Effector CD4-positive, alpha-beta T cell (primary cell): ENCODE measurements around the gene ZNF107.
A peak's percentile ranks its signal among the peaks of the same experiment; 100 is the strongest.

Experiments used
- DNase-seq: peaks from one replicate; pipeline ENCODE4 v3.0.0-alpha.2; 2020
- total RNA-seq: gene quantifications from one replicate; lab custom pipeline; 2026; lab: John Stamatoyannopoulos, UW

The ZNF107 gene
- 42.4 reads per million, percentile 65 among the genes with 10 or more reads in this experiment for total RNA-seq

GRCh38 chr7:64665980-64666662 lies at the start of gene ZNF107:
ZNF107 (plus strand) TSS chr7:64666133; CDS start chr7:64666283, 150 bp downstream.
- peak; percentile 78 for DNase-seq

GRCh38 chr7:64618785-64619456 lies 47.0 kb upstream of the ZNF107 start:
- DNase-seq, result peak; percentile 23

GRCh38 chr7:64619705-64620104 lies 46.2 kb upstream of the ZNF107 start:
- DNase-seq, result no peak

- DNase-seq, result no peak
Observed at GRCh38 chr7:64621656-64622055, 44.3 kb upstream of the ZNF107 start.

- no peak for DNase-seq
Observed at GRCh38 chr7:64625114-64626082, 40.5 kb upstream of the ZNF107 start.

- DNase-seq, result no peak
Observed at GRCh38 chr7:64626083-64626469, 39.9 kb upstream of the ZNF107 start.

- DNase-seq, result no peak
Observed at GRCh38 chr7:64626557-64626956, 39.4 kb upstream of the ZNF107 start.

GRCh38 chr7:64628192-64628591 lies 37.7 kb upstream of the ZNF107 start:
- DNase-seq, result no peak

GRCh38 chr7:64628721-64629120 lies 37.2 kb upstream of the ZNF107 start:
- DNase-seq, result no peak

GRCh38 chr7:64630496-64630895 lies 35.4 kb upstream of the ZNF107 start:
- DNase-seq, result no peak

GRCh38 chr7:64632029-64632428 lies 33.9 kb upstream of the ZNF107 start:
- DNase-seq, result no peak

GRCh38 chr7:64633401-64633800 lies 32.5 kb upstream of the ZNF107 start:
- DNase-seq, result no peak

GRCh38 chr7:64634406-64635062 lies 31.4 kb upstream of the ZNF107 start:
- DNase-seq, result no peak

- DNase-seq, result no peak
Observed at GRCh38 chr7:64636386-64636785, 29.5 kb upstream of the ZNF107 start.

- no peak for DNase-seq
Observed at GRCh38 chr7:64637521-64638445, 28.1 kb upstream of the ZNF107 start.

GRCh38 chr7:64638822-64639221 lies 27.1 kb upstream of the ZNF107 start:
- no peak for DNase-seq

- no peak for DNase-seq
Observed at GRCh38 chr7:64639267-64640001, 26.5 kb upstream of the ZNF107 start.

GRCh38 chr7:64640504-64640903 lies 25.4 kb upstream of the ZNF107 start:
- no peak for DNase-seq

GRCh38 chr7:64642046-64642445 lies 23.9 kb upstream of the ZNF107 start:
- no peak for DNase-seq

GRCh38 chr7:64642875-64643274 lies 23.1 kb upstream of the ZNF107 start:
- no peak for DNase-seq

- no peak for DNase-seq
Observed at GRCh38 chr7:64643566-64643965, 22.4 kb upstream of the ZNF107 start.
